ENCODE results near the gene KRT76. TPM values are rescaled to one million over a fixed set of nuclear protein-coding genes. Genes with fewer than 3 reads are reported as not detected.

The KRT76 gene
- total and polyA plus RNA-seq, 7 experiments from 2014 or later: not detected

- Histone ChIP-seq H3K4me1 (ENCODE audit: control insufficient read depth in 2 of 2, insufficient read depth in 2 of 2, low read length in 2 of 2) (peaks cover 0 to 5% of the 10 kb centered on the region in 2 donors), H3K4me3 (ENCODE audit: low read length) (no peak overlapping the region), H3K9me3 (ENCODE audit: control insufficient read depth in 2 of 3, low read length in 3 of 3) (no peaks in the 10 kb centered on the region), H3K27ac (ENCODE audit: low read depth, low read length) (no peak overlapping the region), H3K27me3 (ENCODE audit: control insufficient read depth in 2 of 2, insufficient read depth in 2 of 2, low read length in 2 of 2) (no peaks in the 10 kb centered on the region), H3K36me3 (ENCODE audit: control insufficient read depth in 2 of 3, insufficient read depth in 3 of 3, low read length in 3 of 3) (no peaks in the 10 kb centered on the region)
- H3K9me3 Mint-ChIP-seq: peaks cover 0 to 1% (median 0%) of the 10 kb centered on the region in 11 donors
- H3K36me3 Mint-ChIP-seq: no peaks in the 10 kb centered on the region
- DNase-seq (no peak), ATAC-seq (no peak)
- peak overlapping the region in 2 of 9 donors; percentile 5 to 67 for H3K27ac Mint-ChIP-seq
- POLR2A ChIA-PET: no interaction called here
- no peak overlapping the region for H3K4me3 Mint-ChIP-seq
- H3K4me1 Mint-ChIP-seq: peaks cover 8 to 36% (median 26%) of the 10 kb centered on the region in 7 donors
- H3K27me3 Mint-ChIP-seq: peaks cover 20 to 46% (median 27%) of the 10 kb centered on the region in 5 donors
- CTCF ChIA-PET: no interaction called here
- intact Hi-C loops (cut with micrococcal nuclease): no loop called here
Measured at GRCh38 chr12:52792185-52793029, 15.3 kb upstream of the KRT76 start.

- H3K36me3 Mint-ChIP-seq: no peaks in the 10 kb centered on the region
- POLR2A ChIA-PET: no interaction called here
- no peak for DNase-seq
Measured at GRCh38 chr12:52791271-52792184, 14.4 kb upstream of the KRT76 start.

GRCh38 chr12:52790427-52791270 is 13.5 kb upstream of the KRT76 start:
- DNase-seq (no peak), ATAC-seq (no peak)
- Mint-ChIP-seq H3K27me3 (peaks cover 20 to 50% (median 27%) of the 10 kb centered on the region in 5 donors), H3K4me3 (peak overlapping the region in 7 of 10 donors; percentile 16 to 53 (median 42)), H3K4me1 (peaks cover 8 to 36% (median 26%) of the 10 kb centered on the region in 7 donors), H3K27ac (peak overlapping the region in 3 of 9 donors; percentile 3 to 28 (median 10)), H3K9me3 (peaks cover 0 to 3% (median 0%) of the 10 kb centered on the region in 11 donors), H3K36me3 (no peaks in the 10 kb centered on the region)
- Histone ChIP-seq H3K36me3 (ENCODE audit: control insufficient read depth in 2 of 3, insufficient read depth in 3 of 3, low read length in 3 of 3) (no peaks in the 10 kb centered on the region), H3K27me3 (ENCODE audit: control insufficient read depth in 2 of 2, insufficient read depth in 2 of 2, low read length in 2 of 2) (no peaks in the 10 kb centered on the region), H3K27ac (ENCODE audit: low read depth, low read length) (no peak overlapping the region), H3K4me3 (ENCODE audit: low read length) (no peak overlapping the region), H3K4me1 (ENCODE audit: control insufficient read depth in 2 of 2, insufficient read depth in 2 of 2, low read length in 2 of 2) (peaks cover 0 to 5% of the 10 kb centered on the region in 2 donors), H3K9me3 (ENCODE audit: control insufficient read depth in 2 of 3, low read length in 3 of 3) (no peaks in the 10 kb centered on the region)
- intact Hi-C loops (cut with micrococcal nuclease): loop anchor here in 1 of 2 donors (1.0 kb wide), 1 partner anchor 109 kb away; no protein-coding TSS in a partner anchor
- ChIA-PET POLR2A (no interaction called here), CTCF (interaction anchor here (1.0 kb wide), 1 partner anchor 205 kb away, joined by 3 read pairs; no protein-coding TSS in a partner anchor)

More at GRCh38 chr12:52791271-52792184, 14.4 kb upstream of the KRT76 start:
- no peak overlapping the region for H3K27ac ChIP-seq (ENCODE audit: low read depth, low read length)
- no peak for ATAC-seq
- H3K9me3 ChIP-seq (ENCODE audit: control insufficient read depth in 2 of 3, low read length in 3 of 3): no peaks in the 10 kb centered on the region
- intact Hi-C loops (cut with micrococcal nuclease): no loop called here
- no peaks in the 10 kb centered on the region for H3K27me3 ChIP-seq (ENCODE audit: control insufficient read depth in 2 of 2, insufficient read depth in 2 of 2, low read length in 2 of 2)
- peaks cover 0 to 1% (median 0%) of the 10 kb centered on the region in 11 donors for H3K9me3 Mint-ChIP-seq
- H3K27ac Mint-ChIP-seq: no peak overlapping the region
- H3K4me1 ChIP-seq (ENCODE audit: control insufficient read depth in 2 of 2, insufficient read depth in 2 of 2, low read length in 2 of 2): peaks cover 0 to 5% of the 10 kb centered on the region in 2 donors
- no peaks in the 10 kb centered on the region for H3K36me3 ChIP-seq (ENCODE audit: control insufficient read depth in 2 of 3, insufficient read depth in 3 of 3, low read length in 3 of 3)
- peaks cover 20 to 49% (median 27%) of the 10 kb centered on the region in 5 donors for H3K27me3 Mint-ChIP-seq
- H3K4me1 Mint-ChIP-seq: peaks cover 8 to 36% (median 26%) of the 10 kb centered on the region in 7 donors
- peak overlapping the region in 1 of 10 donors; percentile 0 for H3K4me3 Mint-ChIP-seq
- no peak overlapping the region for H3K4me3 ChIP-seq (ENCODE audit: low read length)
- CTCF ChIA-PET: no interaction called here

- Mint-ChIP-seq H3K4me1 (peaks cover 8 to 36% (median 26%) of the 10 kb centered on the region in 7 donors), H3K9me3 (peaks cover 0 to 5% (median 0%) of the 10 kb centered on the region in 11 donors), H3K36me3 (no peaks in the 10 kb centered on the region), H3K27me3 (peaks cover 20 to 54% (median 27%) of the 10 kb centered on the region in 5 donors), H3K4me3 (peak overlapping the region in 8 of 10 donors; percentile 5 to 65 (median 50)), H3K27ac (peak overlapping the region in 2 of 9 donors; percentile 28 to 62)
- intact Hi-C loops (cut with micrococcal nuclease): loop anchor here in 1 of 2 donors (1.0 to 10.0 kb wide), 2 partner anchors 109 to 205 kb away; no protein-coding TSS in a partner anchor
- Histone ChIP-seq H3K27ac (ENCODE audit: low read depth, low read length) (no peak overlapping the region), H3K36me3 (ENCODE audit: control insufficient read depth in 2 of 3, insufficient read depth in 3 of 3, low read length in 3 of 3) (no peaks in the 10 kb centered on the region), H3K4me3 (ENCODE audit: low read length) (no peak overlapping the region), H3K4me1 (ENCODE audit: control insufficient read depth in 2 of 2, insufficient read depth in 2 of 2, low read length in 2 of 2) (peaks cover 0 to 5% of the 10 kb centered on the region in 2 donors), H3K27me3 (ENCODE audit: control insufficient read depth in 2 of 2, insufficient read depth in 2 of 2, low read length in 2 of 2) (no peaks in the 10 kb centered on the region), H3K9me3 (ENCODE audit: control insufficient read depth in 2 of 3, low read length in 3 of 3) (no peaks in the 10 kb centered on the region)
- DNase-seq: peak in 1 of 9 donors; percentile 5
- ChIA-PET CTCF (interaction anchor here (1.0 kb wide), 1 partner anchor 204 kb away, joined by 3 read pairs; no protein-coding TSS in a partner anchor), POLR2A (no interaction called here)
- ATAC-seq: no peak
Measured at GRCh38 chr12:52789637-52790426, 12.7 kb upstream of the KRT76 start.

GRCh38 chr12:52788876-52789636 is 11.9 kb upstream of the KRT76 start:
- ATAC-seq (no peak), DNase-seq (no peak)
- no peaks in the 10 kb centered on the region for H3K27me3 ChIP-seq (ENCODE audit: control insufficient read depth in 2 of 2, insufficient read depth in 2 of 2, low read length in 2 of 2)
- H3K9me3 ChIP-seq (ENCODE audit: control insufficient read depth in 2 of 3, low read length in 3 of 3): no peaks in the 10 kb centered on the region
- H3K27ac ChIP-seq (ENCODE audit: low read depth, low read length): no peak overlapping the region
- intact Hi-C loops (cut with micrococcal nuclease): loop anchor here in 1 of 2 donors (10.0 kb wide), 1 partner anchor 204 kb away; no protein-coding TSS in a partner anchor
- Mint-ChIP-seq H3K36me3 (peaks cover 0 to under 1% (median 0%) of the 10 kb centered on the region in 5 donors), H3K27ac (peak overlapping the region in 3 of 9 donors; percentile 28 to 62 (median 40)), H3K4me1 (peaks cover 3 to 29% (median 19%) of the 10 kb centered on the region in 7 donors), H3K27me3 (peaks cover 20 to 54% (median 29%) of the 10 kb centered on the region in 5 donors), H3K9me3 (peaks cover 0 to 5% (median 0%) of the 10 kb centered on the region in 11 donors), H3K4me3 (peak overlapping the region in 8 of 10 donors; percentile 5 to 65 (median 35))
- H3K4me1 ChIP-seq (ENCODE audit: control insufficient read depth in 2 of 2, insufficient read depth in 2 of 2, low read length in 2 of 2): peaks cover 0 to 5% of the 10 kb centered on the region in 2 donors
- no peaks in the 10 kb centered on the region for H3K36me3 ChIP-seq (ENCODE audit: control insufficient read depth in 2 of 3, insufficient read depth in 3 of 3, low read length in 3 of 3)
- ChIA-PET POLR2A (no interaction called here), CTCF (no interaction called here)
- H3K4me3 ChIP-seq (ENCODE audit: low read length): no peak overlapping the region

All from naive thymus-derived CD4-positive, alpha-beta T cell (primary cell).